Activated T-cell treated with anti-CD3 and anti-CD28 coated beads for 48 hours (primary cell): ENCODE measurements around the gene WIPF2.
A peak's percentile ranks its signal among the peaks of the same experiment; 100 is the strongest.

Source experiments
- DNase-seq: peaks from one replicate; pipeline ENCODE4 v3.0.0-alpha.2; 2020; ENCODE audit warnings: low read depth

WIPF2 gene

DNA sequence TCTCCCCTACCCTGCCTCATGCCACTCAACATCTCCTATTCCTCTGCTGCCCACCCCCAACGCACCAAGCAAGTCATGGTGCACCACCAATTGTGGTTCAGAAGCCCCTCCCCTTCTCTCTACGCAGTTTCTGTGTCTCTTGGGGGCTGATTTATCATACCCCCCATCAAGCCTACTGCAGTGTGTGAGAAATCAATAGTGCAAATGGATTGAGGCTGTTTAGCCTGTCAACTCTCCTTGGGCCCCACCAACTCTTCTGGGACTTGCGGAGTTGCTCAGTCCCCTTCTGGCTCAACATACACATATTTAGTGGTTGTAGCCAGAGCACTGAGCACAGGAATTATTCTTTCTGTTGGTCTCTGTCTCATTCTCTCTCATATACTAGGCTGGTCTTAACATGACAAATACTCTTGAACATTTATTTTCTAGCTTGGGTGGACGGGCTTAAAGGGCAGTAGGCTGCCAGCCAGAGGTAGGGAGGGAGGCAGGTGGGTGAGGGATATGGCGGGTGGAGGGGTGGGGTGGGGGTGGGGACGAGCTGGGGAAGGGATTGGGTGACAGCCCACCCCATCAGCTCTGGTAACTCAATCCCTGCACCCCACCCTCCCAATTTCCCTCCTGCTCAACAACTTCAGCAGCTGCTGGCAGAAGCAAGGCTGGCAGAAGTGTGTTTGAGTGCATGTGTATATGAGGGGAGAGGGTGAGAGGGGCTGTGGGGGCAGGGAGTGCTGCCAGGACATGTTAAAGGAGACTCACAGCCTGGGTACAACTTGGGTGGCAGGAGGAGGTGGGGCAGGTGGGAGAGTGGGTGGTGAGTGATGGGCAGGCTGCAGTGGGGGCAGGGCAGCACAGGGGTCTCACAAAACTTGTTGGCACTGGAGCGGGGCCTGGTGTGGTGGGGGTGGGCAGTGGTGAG lies 94.8 kb downstream of the WIPF2 start:
- no peak for DNase-seq

GRCh38 chr17:40314584-40314956 lies 95.5 kb downstream of the WIPF2 start:
- peak; percentile 77 for DNase-seq

GRCh38 chr17:40315206-40315605 lies 96.1 kb downstream of the WIPF2 start:
- DNase-seq: no peak

- no peak for DNase-seq
Observed at GRCh38 chr17:40315678-40316570, 96.8 kb downstream of the WIPF2 start.

DNA sequence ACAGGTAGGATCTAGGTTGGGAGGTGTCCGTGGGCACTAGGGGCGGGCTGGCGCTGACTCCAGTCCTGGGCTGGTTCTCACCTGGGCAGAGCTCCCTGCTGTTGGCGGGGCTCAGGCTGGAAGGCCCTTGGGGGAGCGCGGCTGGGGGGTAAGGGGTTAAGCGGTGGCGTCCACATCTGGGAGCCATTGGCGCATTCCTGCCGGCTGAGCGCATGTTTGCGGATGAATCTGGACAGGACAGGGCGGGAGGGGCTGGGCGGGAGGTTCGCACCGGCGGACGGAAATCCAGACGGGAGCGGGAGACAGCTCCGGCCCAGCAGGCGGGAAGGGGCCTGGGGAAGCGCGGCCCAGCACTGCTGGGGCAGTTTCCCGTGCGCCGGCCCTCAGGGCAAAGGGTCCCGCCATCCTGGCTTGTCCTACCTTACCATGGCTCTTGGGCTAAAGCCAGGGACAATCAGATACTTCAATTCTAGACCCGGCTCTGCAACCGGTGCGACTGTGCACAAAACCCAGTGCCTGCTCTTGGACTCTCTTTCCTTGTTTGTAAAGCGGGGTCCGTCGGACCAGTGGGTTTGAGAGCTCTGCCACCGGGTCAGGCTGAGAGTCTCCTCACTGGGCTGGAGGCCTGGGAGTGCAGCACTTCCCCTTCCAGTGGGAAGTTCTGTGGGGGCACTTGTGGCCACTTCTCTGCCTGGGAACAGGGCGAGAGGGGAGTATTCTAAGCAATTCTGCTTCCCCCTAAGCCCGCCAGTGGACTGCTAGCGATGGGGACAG lies 97.7 kb downstream of the WIPF2 start:
- DNase-seq: no peak

GRCh38 chr17:40317345-40317873 lies 98.3 kb downstream of the WIPF2 start:
- DNase-seq: no peak

GRCh38 chr17:40317880-40318829 lies 99.1 kb downstream of the WIPF2 start:
- DNase-seq: peak; percentile 88

DNA sequence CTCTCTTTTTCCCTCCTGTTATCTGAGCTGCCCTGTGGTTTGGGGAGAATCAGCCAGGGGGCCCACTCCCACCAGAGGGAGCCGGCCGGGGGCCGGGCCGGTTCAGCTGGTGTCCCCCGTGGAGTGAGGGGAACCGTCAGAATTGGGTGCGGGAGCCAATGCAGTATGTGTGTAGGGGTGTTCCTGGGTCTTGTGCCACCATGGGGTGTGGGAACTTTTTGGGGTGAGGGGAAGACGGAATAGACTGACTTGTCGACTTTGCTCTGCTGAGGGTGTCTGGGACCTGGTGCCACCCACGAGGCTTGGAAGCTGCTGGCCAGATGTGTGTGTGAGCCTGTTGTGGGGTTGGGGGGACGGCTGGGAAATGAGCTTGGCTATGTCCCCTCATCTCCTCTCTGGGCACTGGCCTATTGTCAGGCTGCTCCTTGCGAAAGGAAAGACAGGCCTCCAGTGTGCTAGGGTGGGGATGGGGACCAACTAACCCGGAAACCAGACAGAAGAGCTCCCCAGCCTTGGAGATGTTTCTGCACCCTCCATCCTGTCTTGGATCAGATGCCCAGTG lies 99.8 kb downstream of the WIPF2 start:
- no peak for DNase-seq

DNA sequence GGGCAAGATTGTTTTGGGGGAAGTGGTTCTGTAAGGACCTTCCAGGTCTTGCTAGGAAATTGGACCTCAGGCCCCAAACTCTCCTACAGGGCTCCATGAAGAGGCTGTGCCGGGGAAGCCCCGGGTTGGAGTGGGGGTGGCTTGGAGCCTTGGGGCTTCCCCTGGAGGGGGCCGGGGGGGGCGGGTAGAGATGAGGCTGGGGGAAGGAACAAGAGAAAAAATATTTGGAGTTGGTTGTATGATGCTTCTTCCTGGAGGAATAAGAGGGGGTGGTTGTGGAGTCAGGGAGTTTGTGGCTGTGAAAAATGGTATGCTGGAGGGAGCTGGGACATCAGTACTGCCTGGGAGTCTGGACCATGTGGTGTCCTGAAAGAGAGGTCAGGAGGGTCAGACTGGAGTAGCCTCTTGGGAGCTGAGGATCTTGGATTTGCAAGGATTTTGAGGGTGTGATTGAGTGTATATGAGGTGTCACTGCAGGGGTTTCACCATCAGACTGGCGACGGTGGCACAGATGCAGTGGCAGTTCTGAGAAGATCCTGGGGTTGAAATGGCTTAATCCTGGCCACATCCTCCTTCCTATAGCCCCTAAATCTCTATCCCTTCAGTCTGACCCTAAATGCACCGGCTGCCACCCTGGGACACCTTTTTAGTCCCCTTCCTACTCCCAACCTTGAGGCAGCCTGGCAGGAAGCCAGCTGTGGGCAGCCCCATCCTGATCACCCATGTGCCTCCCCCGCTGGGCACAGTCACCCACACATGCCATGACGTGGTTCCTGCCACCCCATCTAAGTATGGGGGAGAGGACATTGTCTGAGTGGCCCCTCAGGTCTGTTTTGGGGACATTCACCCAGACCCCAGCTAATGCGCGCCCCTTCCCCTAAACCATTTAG lies 100.8 kb downstream of the WIPF2 start:
- no peak for DNase-seq

GRCh38 chr17:40320756-40321523 lies 101.8 kb downstream of the WIPF2 start:
- DNase-seq: no peak

- no peak for DNase-seq
Observed at GRCh38 chr17:40321524-40321929, 102.4 kb downstream of the WIPF2 start.

- no peak for DNase-seq
Observed at GRCh38 chr17:40321961-40322357, 102.9 kb downstream of the WIPF2 start.

GRCh38 chr17:40322358-40323315 lies 103.5 kb downstream of the WIPF2 start:
- DNase-seq: peak; percentile 71

GRCh38 chr17:40323391-40324381 lies 104.6 kb downstream of the WIPF2 start:
- no peak for DNase-seq

GRCh38 chr17:40325156-40326013 lies 106.3 kb downstream of the WIPF2 start:
- no peak for DNase-seq
